K562 (cell line): ENCODE results near the gene GMPR2. TPM values are rescaled to one million over a fixed set of nuclear protein-coding genes. Genes with fewer than 3 reads are reported as not detected.

Experiments used
- CHD1 ChIP-seq: fragments of 200-600 bp; sonication (generic); IDR thresholded peaks from one replicate; pipeline ENCODE4 v1.6.1; 2012; ENCODE audit warnings: mild to moderate bottlenecking, moderate library complexity, low read length, inconsistent platforms
- CREM ChIP-seq: IDR thresholded peaks from 2 replicates; pipeline ENCODE4 v1.6.1; 2014; ENCODE audit warnings: antibody characterized with exemption, low read depth
- E4F1 ChIP-seq: fragments of 250-450 bp; sonication (Bioruptor Pico); IDR thresholded peaks from 2 replicates; pipeline ENCODE4 v1.5.0; 2021; ENCODE audit warnings: mild to moderate bottlenecking, borderline replicate concordance
- FOXP1 ChIP-seq: sonication (generic); formaldehyde crosslinking; IDR thresholded peaks from 2 replicates; pipeline ENCODE4 v1.8.0; 2022; ENCODE audit warnings: mild to moderate bottlenecking, missing genetic modification reagents
- GABPB1 ChIP-seq: sonication (generic); formaldehyde crosslinking; IDR thresholded peaks from 2 replicates; pipeline ENCODE4 v1.8.0; 2022; ENCODE audit warnings: mild to moderate bottlenecking, missing genetic modification reagents
- HDAC6 ChIP-seq: IDR thresholded peaks from 2 replicates; pipeline ENCODE4 v1.6.1; 2012; ENCODE audit warnings: low read depth, mild to moderate bottlenecking, control low read depth, inconsistent platforms, low read length, moderate library complexity
- LEF1 ChIP-seq: fragments of 450-650 bp; IDR thresholded peaks from 2 replicates; pipeline ENCODE4 v1.6.1; 2016; ENCODE audit warnings: mild to moderate bottlenecking
- MBD2 ChIP-seq: sonication (generic); IDR thresholded peaks from 2 replicates; pipeline ENCODE4 v1.6.1; 2016; ENCODE audit warnings: low read depth, borderline replicate concordance
- MCM7 ChIP-seq, 2 experiments: fragments of 450-650 bp; IDR thresholded peaks; 2 replicates each; pipeline ENCODE4 v1.6.1; 2016 to 2018
- MTA2 ChIP-seq: fragments of 450-650 bp; IDR thresholded peaks from 2 replicates; pipeline ENCODE4 v1.6.1; 2016; ENCODE audit warnings: low read depth
- NCOR1 ChIP-seq: fragments of 450-650 bp; IDR thresholded peaks from 2 replicates; pipeline ENCODE4 v1.6.1; 2016; ENCODE audit warnings: mild to moderate bottlenecking, moderate library complexity
- NRF1 ChIP-seq, 2 experiments: fragments of 450-650 bp; IDR thresholded peaks in 1 of 2; conservative IDR thresholded peaks in 1 of 2; 2 replicates each; pipeline ENCODE4 v1.6.1; 2014; ENCODE audit warnings: mild to moderate bottlenecking in 2 of 2
- PHB ChIP-seq: fragments of 250-450 bp; sonication (Bioruptor Pico); IDR thresholded peaks from 2 replicates; pipeline ENCODE4 v1.5.0; 2021
- PML ChIP-seq: IDR thresholded peaks from 2 replicates; pipeline ENCODE4 v1.6.1; 2012; ENCODE audit warnings: low read length, inconsistent platforms
- RAD21 ChIP-seq, 2 experiments: fragments of 250-450 bp in 1 of 2; fragments of 450-650 bp in 1 of 2; sonication (Bioruptor Pico) in 1 of 2; formaldehyde crosslinking in 1 of 2; IDR thresholded peaks in 1 of 2; conservative IDR thresholded peaks in 1 of 2; 2 replicates each; pipeline versions ENCODE4 v1.4.0 to v1.8.0; 2020 to 2022; ENCODE audit warnings: mild to moderate bottlenecking in 2 of 2, moderate library complexity in 1 of 2
- SMARCB1 ChIP-seq: IDR thresholded peaks from 2 replicates; pipeline ENCODE4 v1.6.1; 2011; ENCODE audit warnings: improper control_type of control experiment, low read depth; ENCODE audit not compliant: insufficient read length
- TBP ChIP-seq: optimal IDR thresholded peaks from 2 replicates; pipeline ENCODE3; 2011; ENCODE audit warnings: low read depth, low read length, improper control_type of control experiment
- TCF3 ChIP-seq: sonication (generic); formaldehyde crosslinking; IDR thresholded peaks from 2 replicates; pipeline ENCODE4 v1.4.0; 2020; ENCODE audit warnings: mild to moderate bottlenecking, missing genetic modification reagents
- TCF7 ChIP-seq: sonication (generic); IDR thresholded peaks from 2 replicates; pipeline ENCODE4 v1.6.1; 2016; ENCODE audit warnings: antibody characterized with exemption, borderline replicate concordance
- TEAD1 ChIP-seq, 2 experiments: fragments of 450-650 bp in 1 of 2; sonication (generic) in 1 of 2; formaldehyde crosslinking; IDR thresholded peaks; 2 replicates each; pipeline versions ENCODE4 v1.4.0 to v1.8.0; 2020 to 2022; ENCODE audit warnings: mild to moderate bottlenecking in 2 of 2, missing genetic modification reagents in 1 of 2
- ZBTB34 ChIP-seq: fragments of 250-450 bp; sonication (Bioruptor Pico); IDR thresholded peaks from 2 replicates; pipeline ENCODE4 v1.8.0; 2021; ENCODE audit warnings: mild to moderate bottlenecking, moderate library complexity
- ZNF165 ChIP-seq: fragments of 250-450 bp; sonication (Bioruptor Pico); IDR thresholded peaks from 2 replicates; pipeline ENCODE4 v1.4.0; 2020; ENCODE audit warnings: borderline replicate concordance
- ZNF174 ChIP-seq: fragments of 250-450 bp; sonication (Bioruptor Pico); IDR thresholded peaks from 2 replicates; pipeline ENCODE4 v1.4.0; 2020; ENCODE audit warnings: mild to moderate bottlenecking
- ZNF23 ChIP-seq: fragments of 250-450 bp; sonication (Bioruptor Pico); IDR thresholded peaks from 2 replicates; pipeline ENCODE4 v1.4.0; 2020; ENCODE audit warnings: mild to moderate bottlenecking
- ZNF766 ChIP-seq: fragments of 200-800 bp; sonication (Bioruptor generic); conservative IDR thresholded peaks from 2 replicates; pipeline ENCODE4 v1.6.1; 2016; ENCODE audit warnings: missing genetic modification characterization, missing compliant biosample characterization
- polyA plus RNA-seq, 8 experiments: library from polyadenylated mRNA; depleted of rRNA in 4 of 8; stranded (reverse) in 5 of 8; unstranded in 3 of 8; fragments of >200 nt; fragmentation: Nextera tagmentation in 2 of 8; fragmentation: Illumina TruSeq in 1 of 8; extraction: Ambion mirVana in 2 of 8; extraction: Trizol in 1 of 8; gene quantifications; 2 replicates each; pipeline versions ENCODE4 v1.2.1 to v1.2.3, GENCODE V29; 2011 to 2014; ENCODE audit warnings: inconsistent platforms in 1 of 8, missing spikeins in 1 of 8
- total RNA-seq, 7 experiments: library from RNA; depleted of rRNA in 6 of 7; stranded (reverse); fragments of >200 nt in 6 of 7; fragmentation: Illumina TruSeq in 2 of 7; extraction: Trizol in 2 of 7; gene quantifications; 2 replicates each; pipeline versions ENCODE4 v1.2.1 to v1.2.3, GENCODE V29; 2011 to 2021; ENCODE audit warnings: low replicate concordance in 1 of 7
- TF ChIP-seq, protein P1 (sequence below): fragments of 250-450 bp; sonication (Bioruptor Pico); IDR thresholded peaks from 2 replicates; pipeline ENCODE4 v1.4.0; 2020; ENCODE audit warnings: borderline replicate concordance

Gene GMPR2
- total and polyA plus RNA-seq, 9 of the 15 experiments (the other 6 are each of a cell fraction or from before 2014, with no cell fraction given) = 26.4 to 67.4 (median 36.3) TPM

DNA sequence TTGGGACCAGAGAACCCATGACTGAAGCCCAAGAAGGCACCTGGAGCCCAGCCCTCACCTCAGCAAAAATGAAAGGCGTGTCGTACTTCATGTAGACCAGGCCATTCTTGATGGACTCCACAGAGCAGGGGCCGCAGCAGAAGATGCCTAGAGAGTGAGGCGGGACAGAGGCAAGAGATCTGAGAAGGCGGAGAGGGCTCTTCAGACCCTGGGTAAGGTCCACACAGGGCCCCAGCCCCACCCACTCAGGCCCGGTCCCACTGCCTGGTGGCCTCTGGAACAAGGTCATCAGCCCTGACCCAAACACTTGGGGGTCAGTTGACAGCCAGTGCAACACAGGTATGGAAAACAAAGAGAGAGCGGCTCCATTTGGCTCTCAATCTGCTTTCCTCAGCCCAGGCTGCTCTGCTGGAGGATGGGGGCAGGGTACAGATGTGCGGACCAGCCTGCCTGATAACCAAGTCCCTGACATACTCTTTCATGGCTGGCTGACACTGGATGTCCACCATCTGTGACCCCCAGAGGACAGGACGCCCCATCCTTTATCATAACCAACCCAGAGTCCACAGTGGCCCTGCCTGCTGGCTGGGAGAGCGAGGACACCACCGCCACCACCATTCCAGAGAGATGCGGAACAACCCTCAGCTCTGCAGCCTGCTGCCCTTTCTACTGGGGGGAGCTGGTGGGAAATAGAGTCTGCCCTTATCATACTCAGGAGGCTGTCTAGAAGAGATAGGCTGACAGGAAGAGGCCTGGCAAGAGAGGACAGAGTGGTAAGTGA, 23.4 kb downstream of the GMPR2 start (continued):
- no peak for TF ChIP-seq E4F1 (CRISPR knock-in tag)
- TF ChIP-seq, protein P1, sequence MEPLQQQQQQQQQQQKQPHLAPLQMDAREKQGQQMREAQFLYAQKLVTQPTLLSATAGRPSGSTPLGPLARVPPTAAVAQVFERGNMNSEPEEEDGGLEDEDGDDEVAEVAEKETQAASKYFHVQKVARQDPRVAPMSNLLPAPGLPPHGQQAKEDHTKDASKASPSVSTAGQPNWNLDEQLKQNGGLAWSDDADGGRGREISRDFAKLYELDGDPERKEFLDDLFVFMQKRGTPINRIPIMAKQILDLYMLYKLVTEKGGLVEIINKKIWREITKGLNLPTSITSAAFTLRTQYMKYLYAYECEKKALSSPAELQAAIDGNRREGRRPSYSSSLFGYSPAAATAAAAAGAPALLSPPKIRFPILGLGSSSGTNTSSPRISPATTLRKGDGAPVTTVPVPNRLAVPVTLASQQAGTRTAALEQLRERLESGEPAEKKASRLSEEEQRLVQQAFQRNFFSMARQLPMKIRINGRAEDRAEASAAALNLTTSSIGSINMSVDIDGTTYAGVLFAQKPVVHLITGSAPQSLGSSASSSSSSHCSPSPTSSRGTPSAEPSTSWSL (CRISPR knock-in tag) = no peak
- TF ChIP-seq ZNF766 (CRISPR knock-in tag) = no peak
- no peak for TF ChIP-seq HDAC6
- TF ChIP-seq PHB (CRISPR knock-in tag) = no peak
- peak; percentile 45 for TF ChIP-seq MBD2
- peak; percentile 61; the same call in 1 of the 2 replicates for TF ChIP-seq MTA2
- TF ChIP-seq FOXP1 = no peak
- TF ChIP-seq ZNF165 (CRISPR knock-in tag) = no peak
- TF ChIP-seq TBP = no peak
- TF ChIP-seq RAD21 (CRISPR knock-in tag; conservative IDR thresholded peaks at IDR 0.05 in 1 of 2, IDR thresholded peaks at IDR 0.05 in 1 of 2) = no peak
- TF ChIP-seq LEF1 = peak; percentile 73; the same call in 1 of the 2 replicates
- no peak for TF ChIP-seq ZBTB34 (CRISPR knock-in tag)
- TF ChIP-seq SMARCB1 = no peak
- TF ChIP-seq TCF7 = no peak
- TF ChIP-seq CREM = peak; percentile 47; the same call in 1 of the 2 replicates
- peak in 1 of 2 experiments; percentile 40; a peak in 1 of 4 replicates for TF ChIP-seq TEAD1 (CRISPR knock-in tag; IDR thresholded peaks at IDR 0.05)
- no peak for TF ChIP-seq CHD1
- TF ChIP-seq NRF1 (conservative IDR thresholded peaks at IDR 0.05 in 1 of 2, IDR thresholded peaks at IDR 0.05 in 1 of 2) = 0 out of 4 replicates have a peak, but pooled peaks of 1 of the 2 experiments have one; percentile 14
- no peak for TF ChIP-seq ZNF23 (CRISPR knock-in tag)
- peak; percentile 96 for TF ChIP-seq NCOR1
- peak; percentile 93 for TF ChIP-seq TCF3 (CRISPR knock-in tag)
- TF ChIP-seq PML = peak; percentile 85
- TF ChIP-seq ZNF174 (CRISPR knock-in tag) = no peak
- TF ChIP-seq GABPB1 (CRISPR knock-in tag) = no peak
- TF ChIP-seq MCM7 (IDR thresholded peaks at IDR 0.05) = no peak
